HCT116 (cell line): ENCODE data around the gene RBM28.

Experiments used
- MAX ChIP-seq: IDR thresholded peaks from 2 replicates; pipeline ENCODE4 v1.6.1; 2012
- ZBTB33 ChIP-seq: IDR thresholded peaks from 2 replicates; pipeline ENCODE4 v1.6.1; 2011; ENCODE audit warnings: mild to moderate bottlenecking, low read length, moderate library complexity; ENCODE audit not compliant: insufficient replicate concordance; ENCODE audit errors: extremely low read depth
- ZNF274 ChIP-seq: fragments of 200-500 bp; sonication (Bioruptor generic); IDR thresholded peaks from 2 replicates; pipeline ENCODE4 v1.6.1; 2014; ENCODE audit warnings: mild to moderate bottlenecking, low read depth, low read length, inconsistent platforms

GRCh38 chr7:128274884-128275603 is 68.7 kb downstream of the RBM28 start:
- TF ChIP-seq ZNF274, result no peak
- no peak for TF ChIP-seq ZBTB33
- no peak for TF ChIP-seq MAX
